ENCODE results near the gene CST2. TPM values are rescaled to one million over a fixed set of nuclear protein-coding genes. Genes with fewer than 3 reads are reported as not detected.
"Not testable (repeated sequence)": the region's sequence is repeated elsewhere in the genome, so short reads cannot be mapped to it uniquely, and the experiment has no call there.

CST2 gene
- total and polyA plus RNA-seq, 2 donors (not counting 1 experiment from before 2014, with no cell fraction given) = not detected

DNA sequence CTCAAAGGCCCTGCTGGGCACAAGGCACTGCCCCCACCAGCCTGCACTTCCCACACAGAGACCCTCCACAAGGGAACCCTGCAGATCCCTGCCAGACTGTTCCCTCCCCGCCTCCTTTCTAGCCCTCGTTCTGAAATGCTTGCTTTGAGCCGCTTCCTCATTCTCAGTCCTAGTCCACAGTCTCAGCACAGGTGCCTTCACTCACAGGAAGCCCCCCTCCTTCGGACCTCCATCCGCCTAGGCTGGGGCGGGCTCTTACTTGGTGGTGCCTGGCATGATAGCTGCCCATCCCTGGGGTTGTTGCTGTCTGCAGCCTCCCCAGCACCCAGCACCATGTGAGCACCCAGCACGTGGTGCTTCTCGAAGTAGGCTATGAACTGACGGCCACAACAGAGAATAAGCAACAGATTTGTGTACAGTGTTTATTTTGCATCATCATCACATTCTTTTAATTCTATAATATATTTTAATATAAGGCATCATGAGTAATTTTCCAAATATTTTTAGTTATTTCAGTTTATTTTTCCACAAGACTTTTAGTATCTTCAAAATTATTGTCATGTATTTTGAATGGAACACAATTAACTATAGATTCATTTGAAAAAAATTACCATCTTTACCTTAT is 40.7 kb upstream of the CST2 start:
- Histone ChIP-seq H3K36me3 (replicated peaks in 1 of 2; ENCODE audit: control extremely low read depth in 1 of 2, control insufficient read depth in 1 of 2, extremely low read depth in 1 of 2, insufficient read depth in 2 of 2, low read length in 1 of 2) (no peaks in the 10 kb centered on the region), H3K4me2 (replicated peaks; ENCODE audit: low read depth, low read length, poor library complexity, severe bottlenecking) (no peak overlapping the region), H3K27ac (ENCODE audit: low read length in 2 of 2) (no peak overlapping the region), H3K27me3 (replicated peaks in 1 of 4; ENCODE audit: control extremely low read depth in 1 of 4, control insufficient read depth in 3 of 4, insufficient read depth in 4 of 4, low read length in 3 of 4) (no peaks in the 10 kb centered on the region), H3K9ac (ENCODE audit: low read length) (no peak overlapping the region), H4K20me1 (ENCODE audit: control insufficient read depth, insufficient read depth, low read length, poor library complexity, severe bottlenecking) (no peaks in the 10 kb centered on the region), H3K4me1 (ENCODE audit: control insufficient read depth in 2 of 2, insufficient read depth in 2 of 2, low read length in 2 of 2) (no peaks in the 10 kb centered on the region), H3K9me3 (ENCODE audit: control extremely low read depth in 1 of 3, control insufficient read depth in 2 of 3, insufficient read depth in 1 of 3, low read length in 2 of 3) (no peaks in the 10 kb centered on the region), H3K4me3 (ENCODE audit: control extremely low read depth in 1 of 5, extremely low read depth in 1 of 5, insufficient read depth in 1 of 5, low read depth in 2 of 5, low read length in 4 of 5) (no peak overlapping the region), H2AFZ (ENCODE audit: insufficient read depth, low read depth, low read length, poor library complexity, severe bottlenecking) (no peak overlapping the region), H3K79me2 (ENCODE audit: control insufficient read depth, insufficient read depth, low read length) (no peaks in the 10 kb centered on the region)
- intact Hi-C loops (cut with micrococcal nuclease) = no loop called here
- Mint-ChIP-seq H3K4me1 (no peaks in the 10 kb centered on the region), H3K4me3 (no peak overlapping the region), H3K27me3 (peaks cover 14% of the 10 kb centered on the region), H3K9me3 (ENCODE audit: insufficient read depth) (peaks cover 3% of the 10 kb centered on the region), H3K27ac (no peak overlapping the region)
- no peak for TF ChIP-seq EZH2 (IDR thresholded peaks at IDR 0.05; ENCODE audit: borderline replicate concordance, insufficient read depth, low read depth, low read length, poor library complexity, severe bottlenecking)
- TF ChIP-seq, protein P1, sequence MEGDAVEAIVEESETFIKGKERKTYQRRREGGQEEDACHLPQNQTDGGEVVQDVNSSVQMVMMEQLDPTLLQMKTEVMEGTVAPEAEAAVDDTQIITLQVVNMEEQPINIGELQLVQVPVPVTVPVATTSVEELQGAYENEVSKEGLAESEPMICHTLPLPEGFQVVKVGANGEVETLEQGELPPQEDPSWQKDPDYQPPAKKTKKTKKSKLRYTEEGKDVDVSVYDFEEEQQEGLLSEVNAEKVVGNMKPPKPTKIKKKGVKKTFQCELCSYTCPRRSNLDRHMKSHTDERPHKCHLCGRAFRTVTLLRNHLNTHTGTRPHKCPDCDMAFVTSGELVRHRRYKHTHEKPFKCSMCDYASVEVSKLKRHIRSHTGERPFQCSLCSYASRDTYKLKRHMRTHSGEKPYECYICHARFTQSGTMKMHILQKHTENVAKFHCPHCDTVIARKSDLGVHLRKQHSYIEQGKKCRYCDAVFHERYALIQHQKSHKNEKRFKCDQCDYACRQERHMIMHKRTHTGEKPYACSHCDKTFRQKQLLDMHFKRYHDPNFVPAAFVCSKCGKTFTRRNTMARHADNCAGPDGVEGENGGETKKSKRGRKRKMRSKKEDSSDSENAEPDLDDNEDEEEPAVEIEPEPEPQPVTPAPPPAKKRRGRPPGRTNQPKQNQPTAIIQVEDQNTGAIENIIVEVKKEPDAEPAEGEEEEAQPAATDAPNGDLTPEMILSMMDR (IDR thresholded peaks at IDR 0.05) = no peak
- ATAC-seq (ENCODE audit: low read depth) (no peak), DNase-seq (no peak)
- CTCF ChIA-PET = no interaction called here
- WGBS (ENCODE audit: insufficient coverage) = 4% methylated on average over 5 of the region's 9 CpGs
- POLR2A ChIA-PET = no interaction called here

DNA sequence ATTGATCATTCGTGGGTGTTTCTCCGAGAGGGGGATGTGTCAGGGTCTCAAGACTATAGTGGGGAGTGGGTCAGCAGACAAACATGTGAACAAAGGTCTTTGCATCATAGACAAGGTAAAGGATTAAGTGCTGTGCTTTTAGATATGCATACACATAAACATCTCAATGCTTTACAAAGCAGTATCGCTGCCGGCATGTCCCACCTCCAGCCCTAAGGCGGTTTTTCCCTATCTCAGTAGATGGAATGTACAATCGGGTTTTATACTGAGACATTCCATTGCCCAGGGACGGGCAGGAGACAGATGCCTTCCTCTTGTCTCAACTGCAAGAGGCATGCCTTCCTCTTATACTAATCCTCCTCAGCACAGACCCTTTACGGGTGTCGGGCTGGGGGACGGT is 34.2 kb upstream of the CST2 start:
- H3K9me3 Mint-ChIP-seq (ENCODE audit: insufficient read depth); H3K27ac Mint-ChIP-seq; H3K4me3 Mint-ChIP-seq; H2AFZ ChIP-seq (ENCODE audit: insufficient read depth, low read depth, low read length, poor library complexity, severe bottlenecking); H3K27ac ChIP-seq (ENCODE audit: low read length in 2 of 2); H3K27me3 Mint-ChIP-seq; H3K79me2 ChIP-seq (ENCODE audit: control insufficient read depth, insufficient read depth, low read length); H3K27me3 ChIP-seq (replicated peaks in 1 of 4; ENCODE audit: control extremely low read depth in 1 of 4, control insufficient read depth in 3 of 4, insufficient read depth in 4 of 4, low read length in 3 of 4); H3K4me3 ChIP-seq (ENCODE audit: control extremely low read depth in 1 of 5, extremely low read depth in 1 of 5, insufficient read depth in 1 of 5, low read depth in 2 of 5, low read length in 4 of 5); POLR2A ChIA-PET; H3K4me2 ChIP-seq (replicated peaks; ENCODE audit: low read depth, low read length, poor library complexity, severe bottlenecking); H3K9ac ChIP-seq (ENCODE audit: low read length); intact Hi-C loops (cut with micrococcal nuclease); CTCF ChIA-PET; H3K4me1 ChIP-seq (ENCODE audit: control insufficient read depth in 2 of 2, insufficient read depth in 2 of 2, low read length in 2 of 2); DNase-seq; H3K4me1 Mint-ChIP-seq; H3K36me3 ChIP-seq (replicated peaks in 1 of 2; ENCODE audit: control extremely low read depth in 1 of 2, control insufficient read depth in 1 of 2, extremely low read depth in 1 of 2, insufficient read depth in 2 of 2, low read length in 1 of 2); H4K20me1 ChIP-seq (ENCODE audit: control insufficient read depth, insufficient read depth, low read length, poor library complexity, severe bottlenecking); ATAC-seq (ENCODE audit: low read depth); H3K9me3 ChIP-seq (ENCODE audit: control extremely low read depth in 1 of 3, control insufficient read depth in 2 of 3, insufficient read depth in 1 of 3, low read length in 2 of 3): not testable (repeated sequence)
- no CpG with 5 or more reads among the region's 10 CpGs for WGBS (ENCODE audit: insufficient coverage)
